Brain microvascular endothelial cell (primary cell): Measurements from ENCODE around the gene TAF15.

Source experiments
- DNase-seq: peaks from one replicate; pipeline ENCODE4 v3.0.0-alpha.2; 2020
- H3K27ac ChIP-seq: fragments of 250-450 bp; sonication (Bioruptor Pico); 2 replicates; pipeline ENCODE4 v1.5.1; 2020; ENCODE audit warnings: mild to moderate bottlenecking, moderate library complexity
- H3K27me3 ChIP-seq: fragments of 250-450 bp; sonication (Bioruptor Pico); replicated peaks from 2 replicates; pipeline ENCODE4 v1.5.1; 2020; ENCODE audit warnings: mild to moderate bottlenecking
- H3K36me3 ChIP-seq: fragments of 250-450 bp; sonication (Bioruptor Pico); replicated peaks from 2 replicates; pipeline ENCODE4 v1.5.1; 2020; ENCODE audit warnings: mild to moderate bottlenecking
- H3K4me3 ChIP-seq: 2 replicates; pipeline ENCODE4 v1.5.1; 2011; ENCODE audit warnings: low read depth, mild to moderate bottlenecking, control low read depth, low read length, moderate library complexity
- CTCF ChIP-seq: IDR thresholded peaks from 2 replicates; pipeline ENCODE4 v1.5.1; 2011; ENCODE audit warnings: low read depth, mild to moderate bottlenecking, moderate library complexity, low read length, control low read depth, inconsistent platforms; ENCODE audit errors: missing control alignments
- in situ Hi-C: cut with HindIII; loops from 2 replicates; pipeline ENCODE4 v1.10.0; 2017; ENCODE audit warnings: low sequenced_read_pairs, low pct_ligation_motif_present

The TAF15 gene

GRCh38 chr17:35870906-35871819 is 61.9 kb downstream of the TAF15 start:
- no peak overlapping the region for H3K27ac ChIP-seq
- no peaks in the 10 kb centered on the region for H3K27me3 ChIP-seq
- TF ChIP-seq CTCF: no peak
- H3K36me3 ChIP-seq: no peaks in the 10 kb centered on the region
- in situ Hi-C loops: no loop called here
- DNase-seq: no peak
- H3K4me3 ChIP-seq: no peak overlapping the region

GRCh38 chr17:35872196-35872980 is 63.1 kb downstream of the TAF15 start:
- no peak for DNase-seq
- no peak for TF ChIP-seq CTCF
- H3K36me3 ChIP-seq: no peaks in the 10 kb centered on the region
- H3K27ac ChIP-seq: no peak overlapping the region
- in situ Hi-C loops: no loop called here
- no peak overlapping the region for H3K4me3 ChIP-seq
- H3K27me3 ChIP-seq: no peaks in the 10 kb centered on the region

DNA sequence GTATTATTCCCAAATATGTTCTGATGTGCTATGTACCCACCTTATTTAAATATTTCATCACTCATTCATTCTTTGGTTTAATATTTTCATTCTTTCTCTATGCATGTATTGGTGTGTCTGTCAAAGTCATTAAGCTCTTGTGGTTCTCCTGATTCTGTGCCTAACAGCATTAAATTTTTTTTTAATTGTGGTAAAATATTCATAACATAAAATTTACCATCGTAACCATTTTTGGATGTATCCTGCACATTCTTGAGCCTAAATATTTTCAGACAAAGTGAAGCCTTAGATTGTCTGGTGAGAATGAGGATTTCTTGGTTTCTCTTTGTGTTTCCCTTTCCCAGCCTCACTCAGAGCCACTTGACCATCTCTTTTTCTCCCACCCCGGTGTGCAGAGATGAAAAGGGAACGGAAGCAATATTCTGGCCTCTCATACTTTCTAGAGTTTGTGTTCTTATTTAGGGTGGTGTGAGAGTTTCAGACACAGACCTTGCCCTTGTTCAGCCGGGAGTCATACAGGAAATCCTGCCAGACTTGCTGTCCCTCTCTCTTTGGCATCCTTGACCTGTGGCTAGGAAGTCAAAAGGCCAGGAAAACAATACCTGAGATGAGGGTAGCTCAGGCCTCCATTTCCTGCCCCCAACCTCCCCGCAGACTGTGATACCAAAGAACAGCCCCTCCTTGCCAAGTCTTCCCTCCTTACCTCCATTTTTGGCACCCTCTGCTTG is 66.0 kb downstream of the TAF15 start:
- no peak for TF ChIP-seq CTCF
- no peaks in the 10 kb centered on the region for H3K27me3 ChIP-seq
- no peak overlapping the region for H3K27ac ChIP-seq
- in situ Hi-C loops: no loop called here
- H3K4me3 ChIP-seq: no peak overlapping the region
- H3K36me3 ChIP-seq: no peaks in the 10 kb centered on the region
- DNase-seq: no peak

DNA sequence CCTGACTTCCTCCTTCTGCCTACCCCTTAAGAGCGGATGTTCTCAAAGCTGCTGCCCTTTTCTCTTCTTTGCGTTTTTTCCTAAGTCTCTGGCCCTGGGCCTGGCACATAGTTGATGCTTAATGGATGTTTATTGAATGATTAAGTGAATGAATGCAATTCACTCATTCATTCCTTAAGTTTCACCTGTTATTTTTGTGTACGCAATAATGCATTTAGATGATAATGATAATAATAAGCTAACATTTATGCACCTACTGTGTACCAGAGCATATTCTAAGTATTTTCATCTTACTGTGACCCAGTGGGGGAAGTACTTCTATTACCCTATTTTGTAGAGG is 66.5 kb downstream of the TAF15 start:
- in situ Hi-C loops: no loop called here
- H3K27me3 ChIP-seq: no peaks in the 10 kb centered on the region
- no peak overlapping the region for H3K27ac ChIP-seq
- H3K4me3 ChIP-seq: no peak overlapping the region
- DNase-seq: no peak
- no peak for TF ChIP-seq CTCF
- no peaks in the 10 kb centered on the region for H3K36me3 ChIP-seq

DNA sequence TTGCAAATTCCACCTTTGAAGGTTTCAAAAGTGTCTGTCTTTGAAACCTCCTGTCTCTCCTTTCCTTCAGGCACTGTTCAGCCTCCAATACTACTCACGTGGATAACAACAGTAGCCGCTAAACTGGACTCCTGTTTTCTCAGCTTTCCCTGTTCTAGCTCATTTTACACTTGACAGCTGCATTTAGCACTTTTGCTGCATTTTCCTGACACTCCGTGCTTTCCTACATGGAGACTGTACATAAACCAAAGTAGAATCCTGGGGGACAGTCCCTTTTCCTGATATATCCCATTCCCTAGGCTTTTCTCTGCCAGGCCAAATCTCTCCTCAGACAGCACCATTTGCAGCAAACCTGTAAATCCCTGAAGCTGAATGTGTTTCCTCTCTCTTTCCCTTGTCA is 67.2 kb downstream of the TAF15 start:
- Histone ChIP-seq H3K4me3 (no peak overlapping the region), H3K36me3 (no peaks in the 10 kb centered on the region), H3K27me3 (no peaks in the 10 kb centered on the region), H3K27ac (no peak overlapping the region)
- no peak for TF ChIP-seq CTCF
- in situ Hi-C loops: no loop called here
- no peak for DNase-seq
